Hematopoietic multipotent progenitor cell (in vitro differentiated cells): ENCODE data around the gene FAM219A. TPM values are rescaled to one million over a fixed set of nuclear protein-coding genes. Genes with fewer than 3 reads are reported as not detected.
"Not testable (repeated sequence)": the region's sequence is repeated elsewhere in the genome, so short reads cannot be mapped to it uniquely, and the experiment has no call there.

Experiments used
- DNase-seq, 3 donors: peaks; one replicate each; pipeline ENCODE4 v3.0.0-alpha.2; 2011 to 2015; ENCODE audit warnings: low read depth in 2 of 3, low spot score in 2 of 3
- total RNA-seq: library from RNA; depleted of rRNA; stranded (reverse); fragments of >200 nt; gene quantifications from one replicate; pipeline ENCODE4 v1.2.3, GENCODE V29; 2012

The FAM219A gene
- total RNA-seq, 1 donor: 3.2 TPM

DNA sequence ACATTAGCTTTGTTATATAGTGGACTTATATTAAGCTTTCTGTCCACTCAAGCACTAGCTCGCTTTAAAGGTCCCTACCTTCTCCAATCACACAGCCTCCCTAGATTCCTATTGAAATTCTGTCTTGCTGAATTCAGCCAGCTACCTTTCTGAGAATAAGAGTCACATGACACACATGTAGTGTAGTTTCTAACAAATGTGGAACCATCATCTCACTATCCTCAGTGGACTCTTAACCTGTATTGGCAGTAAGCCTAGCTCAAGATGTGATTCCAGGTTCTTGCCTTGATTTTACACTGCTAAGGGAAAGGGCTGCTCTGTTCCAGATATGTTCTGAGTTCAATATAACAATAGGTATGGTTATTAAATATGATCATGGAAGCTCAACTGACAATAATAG, 11.4 kb downstream of the FAM219A start:
- DNase-seq: no peak

DNA sequence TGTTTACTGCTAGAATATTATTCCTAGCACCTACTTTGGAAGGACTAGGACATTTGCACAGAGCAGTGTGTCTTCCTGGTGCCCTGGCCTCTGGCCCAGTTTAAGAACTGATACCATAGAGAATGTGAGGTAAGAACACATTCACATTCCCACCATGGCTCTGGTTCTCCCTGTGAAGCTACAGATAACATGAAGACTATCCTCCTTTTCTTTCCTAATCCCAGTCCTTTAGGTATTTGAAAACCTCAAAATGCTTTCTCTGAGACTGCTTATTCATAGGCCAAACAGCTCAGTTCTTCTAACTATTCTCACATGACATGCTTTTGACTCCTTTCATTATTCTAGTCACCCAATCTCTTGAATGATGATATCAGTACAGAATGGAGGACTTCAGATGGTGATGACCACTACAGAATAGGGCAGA, 11.9 kb downstream of the FAM219A start:
- no peak for DNase-seq

DNA sequence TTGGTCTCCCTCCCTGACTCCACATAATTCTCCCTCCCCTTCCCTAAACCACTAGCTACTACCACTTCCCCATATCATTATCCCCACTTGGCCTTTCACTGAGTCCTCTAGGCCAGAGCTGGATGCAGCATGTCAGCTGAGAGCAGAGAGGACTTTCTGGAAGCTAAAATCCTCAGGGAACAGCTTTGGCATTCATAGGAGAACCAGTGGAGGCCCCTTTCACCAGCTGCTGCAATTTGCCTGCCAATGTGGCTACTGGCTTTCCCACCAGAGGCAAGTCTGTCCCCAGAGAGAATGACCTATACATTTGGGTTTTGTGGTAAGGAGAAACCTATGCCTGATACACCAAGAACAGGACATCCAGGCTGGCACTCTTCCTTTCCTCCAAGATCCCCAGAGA, 14.4 kb downstream of the FAM219A start:
- no peak for DNase-seq

DNA sequence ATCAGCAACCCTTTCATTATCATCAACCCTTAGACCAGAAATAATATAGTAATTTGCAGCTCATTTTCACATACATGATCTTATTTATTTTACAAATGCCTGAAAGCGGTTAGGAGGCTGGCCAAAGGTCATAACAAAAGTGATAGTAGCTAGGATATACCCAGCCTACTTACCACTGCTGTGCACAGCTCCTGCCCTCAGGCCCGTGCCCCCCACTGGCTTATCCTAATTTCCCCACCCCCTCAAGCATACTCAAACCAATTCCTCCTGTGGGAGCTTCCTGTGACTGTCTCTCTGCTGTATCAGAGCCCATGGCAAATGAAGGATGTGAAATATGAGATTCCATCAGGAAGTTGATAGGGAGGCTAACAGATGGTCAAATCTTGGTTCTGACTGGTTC, 14.8 kb downstream of the FAM219A start:
- DNase-seq: no peak

DNA sequence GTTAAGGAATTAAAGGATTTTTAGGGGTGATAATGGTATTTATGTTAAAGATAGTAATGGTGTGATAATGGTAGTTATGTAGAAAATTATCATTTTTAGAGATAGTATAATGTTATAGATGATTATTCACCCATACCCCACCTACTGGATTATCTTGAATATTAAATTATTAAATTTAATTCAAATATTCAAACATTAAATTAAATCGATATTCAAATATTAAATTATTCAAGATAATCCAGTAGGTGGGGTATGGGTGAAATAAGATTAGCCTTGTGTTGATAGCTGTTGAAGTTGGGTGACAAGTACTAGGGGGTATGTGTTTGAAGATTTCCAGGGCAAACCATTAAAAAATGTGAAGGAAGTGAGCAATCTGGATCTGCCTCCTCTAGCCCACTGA, 15.6 kb downstream of the FAM219A start:
- DNase-seq: no peak

GRCh38 chr9:34440017-34440416, 18.4 kb downstream of the FAM219A start:
- DNase-seq: no peak

- not testable (repeated sequence) for DNase-seq
These were observed 19.9 kb downstream of the FAM219A start for GRCh38 chr9:34438465-34438864.

DNA sequence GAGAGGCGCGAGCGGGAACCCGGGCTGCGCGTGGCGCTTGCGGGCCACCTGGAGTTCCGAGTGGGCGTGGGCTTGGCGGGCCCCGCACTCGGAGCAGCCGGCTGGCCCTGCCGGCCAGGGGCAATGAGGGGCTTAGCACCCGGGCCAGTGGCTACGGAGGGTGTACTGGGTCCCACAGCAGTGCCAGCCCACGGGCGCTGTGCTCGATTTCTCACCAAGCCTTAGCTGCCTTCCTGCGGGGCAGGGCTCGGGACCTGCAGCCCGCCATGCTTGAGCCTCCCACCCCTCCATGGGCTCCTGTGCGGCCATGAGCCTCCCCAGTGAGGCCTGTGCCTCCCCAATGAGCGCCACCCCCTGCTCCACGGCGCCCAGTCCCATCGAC, 20.5 kb downstream of the FAM219A start:
- DNase-seq: not testable (repeated sequence)

- DNase-seq: peak; percentile 48 to 90 (median 67)
These were observed 21.1 kb downstream of the FAM219A start for GRCh38 chr9:34437006-34437925.

- no peak for DNase-seq
These were observed 26.7 kb downstream of the FAM219A start for GRCh38 chr9:34431667-34432066.

DNA sequence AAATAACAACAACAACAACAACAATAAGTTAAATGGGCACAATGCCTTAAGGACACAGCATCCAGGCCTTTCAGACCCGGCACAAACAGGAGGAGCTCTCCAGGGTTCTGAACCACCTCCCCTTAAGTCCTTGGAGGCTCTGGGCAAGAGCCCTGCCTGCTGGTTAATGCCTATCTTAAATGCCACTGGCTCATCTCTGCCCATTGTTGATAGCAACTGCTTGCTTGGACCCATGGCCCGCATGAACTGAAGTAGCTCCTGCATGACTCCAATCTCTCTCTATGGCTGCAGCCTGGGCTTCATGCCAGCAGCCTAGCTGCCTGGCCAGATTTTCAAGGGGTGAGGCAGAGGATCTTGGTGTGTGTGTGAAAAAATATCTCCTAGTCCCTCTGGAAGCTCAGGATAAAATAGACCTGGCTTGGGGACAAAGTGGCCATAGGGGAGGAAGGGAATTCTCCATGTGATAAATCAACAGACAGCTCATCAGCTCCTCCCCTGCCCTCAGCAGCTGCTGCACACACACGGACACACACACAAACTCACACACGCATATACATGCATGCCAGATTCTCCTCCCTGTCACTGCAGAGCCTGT, 27.4 kb downstream of the FAM219A start:
- DNase-seq: peak in 2 of 3 donors; percentile 53 to 71

GRCh38 chr9:34428325-34428958, 29.9 kb downstream of the FAM219A start:
- no peak for DNase-seq

DNA sequence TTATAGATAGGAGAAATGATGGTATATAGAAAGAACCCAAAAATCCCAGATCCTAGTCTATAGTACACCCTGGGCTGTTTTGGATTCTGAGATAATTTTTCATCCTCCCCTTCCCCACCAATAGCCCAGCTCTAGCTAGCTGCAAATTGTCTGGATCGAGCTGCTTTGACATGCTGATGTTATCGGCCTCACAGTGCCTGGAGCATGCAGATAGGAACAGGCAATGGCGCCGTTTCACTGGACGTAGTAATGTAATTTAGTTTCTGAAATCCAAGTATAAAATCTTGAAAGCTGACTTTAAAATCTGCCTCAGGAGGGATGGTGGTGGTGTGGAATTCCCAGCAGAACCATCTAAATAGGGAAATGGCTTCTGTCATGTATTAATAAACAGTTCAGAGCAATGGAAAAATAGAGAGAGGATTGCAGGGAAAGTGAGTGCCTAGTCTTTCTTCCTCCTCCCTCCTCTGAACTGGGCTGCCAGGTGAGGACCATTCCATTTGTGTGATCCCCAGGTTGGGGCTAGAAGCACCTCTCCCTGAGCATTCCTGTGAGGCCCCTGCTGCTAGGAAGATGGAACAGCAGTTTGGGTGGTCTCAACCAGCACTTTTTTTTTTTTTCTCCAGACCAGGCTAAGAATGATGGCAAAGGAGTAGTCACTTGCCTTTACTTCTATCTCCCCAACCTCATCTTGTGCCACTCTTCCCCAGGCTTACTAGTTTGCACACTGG, 31.9 kb downstream of the FAM219A start:
- no peak for DNase-seq

- no peak for DNase-seq
These were observed 38.5 kb downstream of the FAM219A start for GRCh38 chr9:34419716-34420504.

DNA sequence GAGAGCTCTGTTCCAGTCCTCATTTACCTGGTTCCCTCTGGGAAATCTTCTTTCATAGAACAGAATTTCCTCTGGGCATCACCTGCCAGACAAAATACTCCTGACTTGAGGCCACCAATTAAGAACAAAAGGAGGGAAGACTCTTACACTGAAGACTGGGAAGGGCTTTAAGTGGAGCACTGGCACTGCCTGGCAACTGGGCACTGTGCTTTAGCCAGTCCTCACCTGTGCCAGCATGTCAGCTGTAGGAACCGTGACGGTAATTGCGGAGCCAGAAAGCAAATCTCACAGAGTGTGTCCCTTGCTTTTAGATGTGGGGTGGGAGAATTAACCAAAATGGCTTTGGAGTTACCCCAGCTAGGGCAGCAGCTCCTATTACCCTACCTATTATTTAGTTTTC, 40.6 kb downstream of the FAM219A start:
- no peak for DNase-seq

GRCh38 chr9:34413231-34413852, 45.0 kb downstream of the FAM219A start:
- DNase-seq: peak in 2 of 3 donors; percentile 25 to 73

- DNase-seq: no peak
These were observed 46.0 kb downstream of the FAM219A start for GRCh38 chr9:34412336-34412735.

DNA sequence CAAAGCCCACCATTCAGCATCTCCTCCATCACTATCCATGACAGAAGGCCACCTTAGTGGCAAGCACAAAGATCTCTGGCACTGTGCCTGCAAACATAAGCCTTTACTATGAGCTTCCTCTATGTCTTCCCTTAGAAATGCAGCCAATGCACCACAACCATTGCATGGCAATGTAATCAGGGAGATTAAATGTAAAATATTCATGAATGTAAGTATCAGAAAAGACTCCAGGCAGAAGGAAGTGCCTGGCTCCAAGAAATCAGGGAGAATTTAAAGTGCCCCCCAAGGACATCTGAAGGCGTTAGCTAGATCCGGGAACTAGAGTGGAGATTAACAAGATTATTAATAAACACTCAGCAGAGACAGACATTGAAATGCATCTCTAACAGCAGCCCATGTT, 49.2 kb downstream of the FAM219A start:
- DNase-seq: no peak

GRCh38 chr9:34408173-34408572, 50.2 kb downstream of the FAM219A start:
- DNase-seq: no peak

GRCh38 chr9:34406219-34406618, 52.2 kb downstream of the FAM219A start:
- DNase-seq: no peak
